Testis (tissue), 2 donors: ENCODE measurements around the gene ELMOD3.

ENCODE experiments used
- POLR2A ChIP-seq: fragments of 450-650 bp; IDR thresholded peaks from one replicate; pipeline ENCODE4 v1.6.1; 2017; ENCODE audit warnings: antibody characterized with exemption, mild to moderate bottlenecking, moderate library complexity
- TF ChIP-seq, protein P1 (sequence below), 3 experiments: fragments of 450-650 bp in 2 of 3; fragments of 200-600 bp in 1 of 3; sonication (generic) in 1 of 3; IDR thresholded peaks; one replicate each; pipeline ENCODE4 v1.5.1; 2016 to 2019; ENCODE audit warnings: antibody characterized with exemption in 3 of 3, mild to moderate bottlenecking in 2 of 3, moderate library complexity in 1 of 3

DNA sequence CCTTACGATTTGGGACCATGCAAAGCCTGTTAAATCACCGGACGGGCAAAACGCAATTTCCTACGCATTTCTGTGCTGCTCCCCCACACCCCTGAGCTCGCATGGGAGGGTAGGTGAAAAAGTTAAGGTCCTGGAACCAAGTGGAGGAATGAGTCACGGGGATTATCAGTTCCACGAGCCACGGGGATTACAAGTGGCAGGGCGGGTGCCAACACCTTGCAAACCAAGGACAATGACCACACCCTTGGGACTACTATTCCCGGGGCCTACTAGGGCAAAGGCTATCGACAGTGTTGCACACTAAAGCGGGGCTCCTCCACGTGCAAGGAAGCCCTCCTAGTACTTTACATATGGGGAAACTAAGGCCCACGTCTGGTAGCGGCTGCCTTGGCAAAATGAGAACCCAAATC is 688 bp upstream of the ELMOD3 start:
- TF ChIP-seq, protein P1, sequence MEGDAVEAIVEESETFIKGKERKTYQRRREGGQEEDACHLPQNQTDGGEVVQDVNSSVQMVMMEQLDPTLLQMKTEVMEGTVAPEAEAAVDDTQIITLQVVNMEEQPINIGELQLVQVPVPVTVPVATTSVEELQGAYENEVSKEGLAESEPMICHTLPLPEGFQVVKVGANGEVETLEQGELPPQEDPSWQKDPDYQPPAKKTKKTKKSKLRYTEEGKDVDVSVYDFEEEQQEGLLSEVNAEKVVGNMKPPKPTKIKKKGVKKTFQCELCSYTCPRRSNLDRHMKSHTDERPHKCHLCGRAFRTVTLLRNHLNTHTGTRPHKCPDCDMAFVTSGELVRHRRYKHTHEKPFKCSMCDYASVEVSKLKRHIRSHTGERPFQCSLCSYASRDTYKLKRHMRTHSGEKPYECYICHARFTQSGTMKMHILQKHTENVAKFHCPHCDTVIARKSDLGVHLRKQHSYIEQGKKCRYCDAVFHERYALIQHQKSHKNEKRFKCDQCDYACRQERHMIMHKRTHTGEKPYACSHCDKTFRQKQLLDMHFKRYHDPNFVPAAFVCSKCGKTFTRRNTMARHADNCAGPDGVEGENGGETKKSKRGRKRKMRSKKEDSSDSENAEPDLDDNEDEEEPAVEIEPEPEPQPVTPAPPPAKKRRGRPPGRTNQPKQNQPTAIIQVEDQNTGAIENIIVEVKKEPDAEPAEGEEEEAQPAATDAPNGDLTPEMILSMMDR (IDR thresholded peaks at IDR 0.05): no peak
- no peak for TF ChIP-seq POLR2A
